ENCODE results near the gene MOB1B.

The MOB1B gene

GRCh38 chr4:70868778-70869177 lies 33.4 kb upstream of the MOB1B start:
- H3K27ac ChIP-seq (ENCODE audit: poor library complexity, severe bottlenecking): no peak overlapping the region
- H3K4me1 ChIP-seq (ENCODE audit: insufficient read depth, poor library complexity, severe bottlenecking): no peaks in the 10 kb centered on the region
- no peak overlapping the region for H3K4me3 ChIP-seq (ENCODE audit: severe bottlenecking)
- H3K9me3 ChIP-seq (ENCODE audit: severe bottlenecking): no peaks in the 10 kb centered on the region
- no peak for TF ChIP-seq CTCF (IDR thresholded peaks at IDR 0.05; ENCODE audit: poor library complexity, severe bottlenecking)
- H3K36me3 ChIP-seq (ENCODE audit: low read depth): no peaks in the 10 kb centered on the region
- no peak for DNase-seq (ENCODE audit: low spot score)
- no peak for ATAC-seq (ENCODE audit: low read depth)
- no peaks in the 10 kb centered on the region for H3K27me3 ChIP-seq (ENCODE audit: insufficient read depth, poor library complexity, severe bottlenecking)

- no peak for DNase-seq (ENCODE audit: low spot score)
- no peak overlapping the region for H3K4me3 ChIP-seq (ENCODE audit: severe bottlenecking)
- no peaks in the 10 kb centered on the region for H3K27me3 ChIP-seq (ENCODE audit: insufficient read depth, poor library complexity, severe bottlenecking)
- no peaks in the 10 kb centered on the region for H3K9me3 ChIP-seq (ENCODE audit: severe bottlenecking)
- H3K36me3 ChIP-seq (ENCODE audit: low read depth): no peaks in the 10 kb centered on the region
- no peak for ATAC-seq (ENCODE audit: low read depth)
- TF ChIP-seq CTCF (IDR thresholded peaks at IDR 0.05; ENCODE audit: poor library complexity, severe bottlenecking): no peak
- no peak overlapping the region for H3K27ac ChIP-seq (ENCODE audit: poor library complexity, severe bottlenecking)
- no peaks in the 10 kb centered on the region for H3K4me1 ChIP-seq (ENCODE audit: insufficient read depth, poor library complexity, severe bottlenecking)
Observed at GRCh38 chr4:70873216-70873615, 29.0 kb upstream of the MOB1B start.

- no peak for DNase-seq (ENCODE audit: low spot score)
- ATAC-seq (ENCODE audit: low read depth): no peak
- Histone ChIP-seq H3K4me1 (ENCODE audit: insufficient read depth, poor library complexity, severe bottlenecking) (no peaks in the 10 kb centered on the region), H3K36me3 (ENCODE audit: low read depth) (no peaks in the 10 kb centered on the region), H3K27me3 (ENCODE audit: insufficient read depth, poor library complexity, severe bottlenecking) (no peaks in the 10 kb centered on the region), H3K4me3 (ENCODE audit: severe bottlenecking) (no peak overlapping the region), H3K27ac (ENCODE audit: poor library complexity, severe bottlenecking) (no peak overlapping the region), H3K9me3 (ENCODE audit: severe bottlenecking) (no peaks in the 10 kb centered on the region)
- TF ChIP-seq CTCF (IDR thresholded peaks at IDR 0.05; ENCODE audit: poor library complexity, severe bottlenecking): no peak
Observed at GRCh38 chr4:70874268-70875156, 27.7 kb upstream of the MOB1B start.

- TF ChIP-seq CTCF (IDR thresholded peaks at IDR 0.05; ENCODE audit: poor library complexity, severe bottlenecking): no peak
- H3K4me3 ChIP-seq (ENCODE audit: severe bottlenecking): no peak overlapping the region
- no peaks in the 10 kb centered on the region for H3K27me3 ChIP-seq (ENCODE audit: insufficient read depth, poor library complexity, severe bottlenecking)
- DNase-seq (ENCODE audit: low spot score) (no peak), ATAC-seq (ENCODE audit: low read depth) (no peak)
- no peaks in the 10 kb centered on the region for H3K9me3 ChIP-seq (ENCODE audit: severe bottlenecking)
- no peaks in the 10 kb centered on the region for H3K4me1 ChIP-seq (ENCODE audit: insufficient read depth, poor library complexity, severe bottlenecking)
- H3K36me3 ChIP-seq (ENCODE audit: low read depth): no peaks in the 10 kb centered on the region
- no peak overlapping the region for H3K27ac ChIP-seq (ENCODE audit: poor library complexity, severe bottlenecking)
Observed at GRCh38 chr4:70877556-70877955, 24.6 kb upstream of the MOB1B start.

- DNase-seq (ENCODE audit: low spot score) (no peak), ATAC-seq (ENCODE audit: low read depth) (no peak)
- Histone ChIP-seq H3K4me1 (ENCODE audit: insufficient read depth, poor library complexity, severe bottlenecking) (no peaks in the 10 kb centered on the region), H3K36me3 (ENCODE audit: low read depth) (no peaks in the 10 kb centered on the region), H3K9me3 (ENCODE audit: severe bottlenecking) (no peaks in the 10 kb centered on the region), H3K4me3 (ENCODE audit: severe bottlenecking) (no peak overlapping the region), H3K27ac (ENCODE audit: poor library complexity, severe bottlenecking) (no peak overlapping the region), H3K27me3 (ENCODE audit: insufficient read depth, poor library complexity, severe bottlenecking) (no peaks in the 10 kb centered on the region)
- TF ChIP-seq CTCF (IDR thresholded peaks at IDR 0.05; ENCODE audit: poor library complexity, severe bottlenecking): no peak
Observed at GRCh38 chr4:70880739-70881138, 21.4 kb upstream of the MOB1B start.

All from RWPE2 (cell line).